G401 (cell line): ENCODE results near the gene C3orf20. TPM values are rescaled to one million over a fixed set of nuclear protein-coding genes. Genes with fewer than 3 reads are reported as not detected.
A peak's percentile ranks its signal among the peaks of the same experiment; 100 is the strongest.

Experiments used
- DNase-seq: peaks from one replicate; pipeline ENCODE4 v3.0.0-alpha.2; 2015; ENCODE audit warnings: low spot score
- in situ Hi-C: cut with HindIII; loops from 2 replicates; pipeline ENCODE4 v1.10.0; 2016; ENCODE audit warnings: low sequenced_read_pairs, mixed read lengths
- total RNA-seq: library from RNA; depleted of rRNA; stranded (reverse); fragments of >200 nt; shearing (Covaris generic); gene quantifications from 2 replicates; pipeline ENCODE4 v1.2.3, GENCODE V29; 2014

Gene C3orf20
- total RNA-seq, 1 experiment from 2014 or later: not detected

DNA sequence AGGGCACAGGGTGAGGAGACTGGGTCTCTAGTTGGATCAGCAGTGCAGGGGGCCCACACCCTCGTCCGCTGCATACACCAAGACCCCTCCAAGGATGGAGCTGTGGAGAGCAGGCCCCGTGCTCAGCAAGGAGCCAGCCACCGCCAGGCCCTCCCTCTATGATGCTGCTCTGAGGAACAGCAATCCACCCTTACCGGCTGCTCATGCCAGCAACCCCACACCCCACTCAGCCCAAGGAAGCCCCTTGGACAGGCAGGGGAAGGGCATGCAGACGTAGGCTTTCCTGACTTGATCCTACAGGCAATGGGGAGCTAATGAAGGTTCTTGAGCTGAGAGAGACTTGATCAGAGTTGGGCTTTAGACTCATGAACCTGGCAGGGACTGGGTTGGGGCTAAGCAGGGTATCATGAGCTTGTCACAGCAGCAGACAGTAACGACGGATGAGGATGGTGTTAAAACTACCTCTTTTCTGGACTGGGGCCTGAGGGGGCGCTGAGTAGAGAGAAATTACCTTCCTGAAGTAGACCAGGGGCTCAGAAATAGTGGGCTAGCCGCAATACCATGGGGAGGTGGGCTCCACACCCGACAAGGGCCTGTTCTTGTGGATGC lies 93.3 kb downstream of the C3orf20 start:
- no peak for DNase-seq
- in situ Hi-C loops: no loop called here

DNA sequence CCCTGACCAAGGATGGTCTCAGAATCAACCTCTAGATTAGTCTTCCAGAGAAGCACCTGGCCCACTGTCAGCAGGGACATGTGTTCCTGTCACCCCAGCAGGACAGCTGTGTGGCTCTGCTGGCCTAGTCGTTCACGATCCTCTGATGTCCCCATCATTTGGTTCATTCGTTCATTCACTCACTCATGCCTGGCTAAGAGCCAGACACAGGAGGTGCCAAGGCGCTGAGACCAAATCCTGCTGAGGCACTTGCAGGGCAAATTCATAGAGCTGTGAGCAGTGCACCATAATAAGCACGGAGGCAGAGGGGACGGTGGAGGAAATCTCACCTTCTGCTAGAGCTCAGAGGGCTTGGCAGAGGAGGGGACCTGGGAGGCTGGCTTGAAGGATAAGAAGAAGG lies 93.9 kb downstream of the C3orf20 start:
- in situ Hi-C loops: no loop called here
- no peak for DNase-seq

DNA sequence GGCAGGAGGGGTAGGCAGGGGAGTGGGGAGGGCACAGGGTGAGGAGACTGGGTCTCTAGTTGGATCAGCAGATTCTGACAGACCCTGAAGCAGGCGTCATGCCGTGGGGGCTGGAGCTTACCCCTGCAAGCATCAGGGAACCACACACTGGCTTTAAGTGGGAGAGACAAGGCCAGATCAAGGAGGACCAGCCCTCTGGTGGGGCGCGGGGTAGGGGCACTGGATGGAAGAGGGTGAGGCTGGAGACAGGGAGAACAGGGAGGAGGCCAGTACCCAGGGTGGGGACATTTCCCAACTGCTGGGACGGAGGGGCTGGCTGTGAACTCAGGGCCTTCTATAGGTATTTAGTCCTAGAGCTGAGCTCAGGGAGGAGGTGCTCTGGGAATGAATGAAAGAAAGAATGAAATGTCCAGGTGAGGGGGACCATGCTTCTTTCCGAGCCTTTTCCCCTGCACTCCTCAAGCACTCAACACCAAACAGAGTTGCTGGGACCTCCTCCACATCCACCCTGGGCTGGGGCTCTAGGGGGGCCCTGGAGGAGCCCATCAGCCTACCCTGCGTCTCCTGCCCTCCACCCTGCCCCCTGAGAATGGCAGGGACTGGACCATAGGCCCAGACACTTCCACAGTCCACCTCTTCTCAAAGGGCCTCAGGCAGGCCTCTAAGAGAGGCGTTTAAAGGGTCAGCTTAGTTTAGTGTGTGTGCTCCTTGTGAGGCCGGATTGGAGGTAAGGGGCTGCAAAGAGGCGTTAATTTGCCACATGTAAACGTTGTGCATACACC lies 94.8 kb downstream of the C3orf20 start:
- no peak for DNase-seq

DNA sequence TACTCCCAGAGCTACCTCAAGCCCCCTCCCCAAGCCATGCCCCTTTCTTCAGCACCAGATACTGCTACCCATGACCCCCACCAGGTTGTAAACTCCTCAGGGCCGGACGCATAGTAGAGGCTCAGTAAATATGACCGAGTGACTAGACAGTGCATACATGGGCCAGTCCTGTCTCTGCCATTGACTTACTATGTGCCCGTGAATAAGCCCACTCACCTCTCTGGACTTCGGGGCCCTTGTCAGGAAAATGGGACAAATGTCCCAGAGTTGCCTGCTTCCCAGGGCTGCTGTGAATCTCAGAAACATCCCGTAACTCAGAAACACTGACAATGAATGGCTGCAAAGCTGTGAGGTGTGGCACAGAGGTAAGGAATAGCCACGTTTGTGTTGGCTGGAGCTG lies 95.7 kb downstream of the C3orf20 start:
- no peak for DNase-seq

More for the DNA sequence above, 94.8 kb downstream of the C3orf20 start:
- in situ Hi-C loops: no loop called here

DNA sequence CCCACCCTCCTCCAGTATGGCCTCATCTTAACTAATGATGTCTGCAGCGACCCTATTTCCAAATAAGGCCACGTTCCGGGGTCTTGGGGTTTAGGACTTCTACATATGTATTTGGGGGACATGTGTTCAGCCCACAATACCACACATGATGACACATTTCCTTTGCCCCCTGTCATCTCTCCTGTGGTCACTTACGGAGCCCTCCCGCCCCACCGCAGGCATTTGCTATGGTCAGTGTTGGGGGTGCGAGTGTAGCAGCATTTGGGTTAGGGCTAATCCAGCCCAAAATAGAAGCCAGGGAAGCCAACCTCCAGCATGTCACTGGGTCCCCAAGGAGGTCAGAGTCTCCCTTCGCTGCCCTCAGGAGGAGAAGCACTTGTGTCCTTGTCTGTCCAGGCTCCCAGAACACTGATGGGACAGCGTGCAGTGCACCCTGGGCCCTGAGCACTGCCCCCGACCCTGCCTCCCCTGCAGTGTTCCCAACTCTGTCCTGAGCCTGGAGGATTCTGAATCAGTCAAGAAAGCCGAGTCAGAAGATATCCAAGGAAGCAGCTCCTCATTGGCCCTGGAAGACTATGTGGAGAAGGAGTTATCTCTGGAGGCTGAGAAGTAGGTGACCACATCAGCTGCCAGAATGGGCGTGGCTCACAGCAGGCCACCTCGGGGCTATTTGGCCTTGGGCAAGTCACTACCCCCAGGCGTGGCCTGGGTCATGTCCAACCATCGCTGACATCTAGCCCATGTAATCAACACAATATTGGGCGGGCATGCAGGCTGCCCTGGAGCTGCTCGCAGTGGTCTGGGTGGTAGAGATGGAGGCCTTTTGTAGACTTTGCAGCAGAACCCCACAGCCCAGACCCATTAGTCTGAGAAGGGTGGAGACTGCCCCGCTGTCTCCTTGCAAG lies 96.9 kb downstream of the C3orf20 start:
- in situ Hi-C loops: no loop called here
- DNase-seq: no peak

More for the DNA sequence above, 95.7 kb downstream of the C3orf20 start:
- in situ Hi-C loops: no loop called here

DNA sequence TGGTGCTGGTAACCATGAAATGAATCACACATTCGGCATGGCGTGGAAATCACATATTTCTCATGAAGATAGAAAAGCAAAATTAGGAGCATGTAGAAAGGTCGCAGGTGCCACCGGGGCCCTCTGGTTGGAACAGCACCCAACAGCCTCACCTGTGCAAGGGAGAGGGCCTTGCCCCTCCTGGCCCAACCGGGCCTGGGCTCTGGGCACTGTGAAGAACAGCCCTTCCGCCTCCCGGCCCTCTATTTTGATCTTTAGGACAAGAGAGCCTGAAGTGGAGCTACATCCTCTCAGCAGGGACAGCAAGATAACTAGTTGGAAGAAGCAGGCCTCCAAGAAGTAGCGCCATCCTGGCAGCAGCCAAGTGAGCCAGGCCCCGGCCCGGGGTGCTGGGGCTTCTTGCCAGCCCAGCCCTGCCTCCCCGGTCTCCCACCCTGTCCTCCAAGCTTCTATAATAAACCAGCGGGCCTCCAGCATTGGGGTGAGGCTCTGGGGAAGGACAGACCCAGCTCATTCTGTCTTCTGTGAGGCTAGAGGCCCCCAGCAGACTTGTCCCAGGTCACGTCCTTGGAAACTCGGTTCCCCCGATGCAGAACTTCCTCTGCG lies 97.7 kb downstream of the C3orf20 start:
- no peak for DNase-seq
- in situ Hi-C loops: no loop called here

DNA sequence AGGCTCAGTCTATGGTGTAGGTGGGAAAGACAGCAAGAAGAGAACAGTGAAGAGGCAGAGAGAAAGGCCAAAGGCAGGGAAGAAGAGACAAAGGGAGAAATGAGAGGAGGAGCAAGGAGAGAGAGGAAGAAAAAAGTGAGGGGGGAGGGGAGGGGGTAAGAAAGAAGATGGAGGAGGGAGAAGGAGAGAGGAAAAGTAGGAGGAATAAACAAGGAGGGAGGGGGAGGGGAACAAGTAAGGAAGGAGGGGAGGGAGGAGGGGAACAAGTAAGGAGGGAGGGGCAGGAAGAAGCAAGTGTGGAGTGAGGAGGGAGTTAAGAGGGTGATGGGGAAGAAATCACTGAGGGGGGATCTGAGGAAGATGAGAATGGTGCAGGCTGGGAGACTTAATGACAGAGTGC lies 98.3 kb downstream of the C3orf20 start:
- in situ Hi-C loops: no loop called here
- no peak for DNase-seq

DNA sequence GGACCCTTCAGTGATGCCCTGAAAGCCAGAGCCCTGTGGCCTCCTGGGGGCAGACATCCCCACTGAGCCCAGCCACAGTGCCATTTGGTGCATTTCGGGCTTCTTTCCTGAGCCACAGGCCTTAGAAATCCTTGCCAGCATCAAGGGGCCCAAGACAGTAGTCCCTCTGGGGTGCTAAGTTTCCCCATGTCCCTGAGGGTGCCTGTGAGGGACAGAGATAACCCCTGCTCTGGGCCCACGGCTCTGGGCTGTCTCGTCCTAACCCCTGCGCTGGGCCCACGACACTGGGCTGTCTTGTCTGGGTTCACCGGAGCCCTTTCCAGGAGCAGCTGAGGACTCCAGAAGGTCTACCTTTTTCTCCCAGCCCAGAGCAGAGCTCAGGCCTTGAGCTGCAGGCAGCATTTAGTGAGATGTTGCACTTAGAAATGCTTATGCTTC lies 98.8 kb downstream of the C3orf20 start:
- in situ Hi-C loops: no loop called here

DNA sequence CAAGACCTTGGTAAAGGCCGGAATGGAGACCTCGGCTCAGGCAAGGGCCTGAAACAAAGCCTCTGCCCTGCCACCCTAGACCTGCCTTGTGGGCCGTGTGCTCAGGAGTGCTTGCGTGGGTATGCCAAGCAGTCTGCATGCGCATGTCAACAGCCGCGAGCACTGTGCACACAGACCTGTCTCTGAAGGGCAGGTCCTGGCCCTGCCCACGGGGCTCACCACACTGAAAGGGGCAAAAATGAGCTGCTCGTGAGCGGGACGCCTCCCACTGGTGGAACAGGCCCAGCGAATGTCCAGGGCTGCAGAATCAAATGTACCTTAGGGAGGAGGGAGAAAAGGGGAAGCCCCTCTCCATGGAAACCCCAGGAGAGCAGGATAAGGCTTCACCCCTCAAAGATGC lies 99.5 kb downstream of the C3orf20 start:
- in situ Hi-C loops: no loop called here
- DNase-seq: no peak

More for the DNA sequence above, 98.8 kb downstream of the C3orf20 start:
- DNase-seq: no peak

DNA sequence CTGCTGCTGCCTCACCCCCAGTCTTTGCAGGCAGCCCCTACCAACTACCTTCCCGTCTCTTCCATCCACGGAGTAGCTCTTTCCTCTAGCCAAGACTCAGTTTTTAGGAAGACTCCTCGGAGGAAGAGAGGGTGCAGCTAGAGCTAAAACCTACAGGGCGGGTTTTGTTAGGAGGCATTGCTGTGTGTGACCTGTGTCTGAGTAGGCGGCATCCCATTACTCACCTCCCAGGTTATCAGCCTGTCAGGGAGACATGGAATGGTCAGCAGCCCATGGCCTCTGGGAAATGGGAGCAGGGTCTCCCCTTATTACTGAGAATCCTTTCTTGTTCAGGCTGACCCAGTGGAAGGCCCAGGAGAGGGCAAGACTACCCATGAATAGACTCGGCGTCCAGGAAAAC lies 100.1 kb downstream of the C3orf20 start:
- DNase-seq: no peak
- in situ Hi-C loops: no loop called here

DNA sequence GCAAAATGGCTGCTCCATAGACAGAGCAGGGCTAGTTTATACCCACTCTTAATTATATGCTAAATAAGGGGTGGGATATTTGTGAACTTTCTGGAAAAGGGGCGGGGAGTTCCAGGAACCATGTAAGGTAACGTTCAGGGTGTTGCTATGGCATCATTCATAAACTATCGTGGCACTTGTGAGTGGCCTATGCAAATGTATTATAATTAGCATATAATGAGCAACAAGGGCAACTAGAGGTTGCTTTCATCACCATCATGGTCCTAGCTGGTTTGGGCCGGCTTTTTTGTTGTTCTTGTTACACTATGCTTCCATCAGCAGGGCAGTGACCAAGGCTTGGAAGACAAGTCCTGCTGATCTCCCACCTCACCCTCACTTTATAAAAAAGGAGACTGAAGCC lies 100.6 kb downstream of the C3orf20 start:
- no peak for DNase-seq

DNA sequence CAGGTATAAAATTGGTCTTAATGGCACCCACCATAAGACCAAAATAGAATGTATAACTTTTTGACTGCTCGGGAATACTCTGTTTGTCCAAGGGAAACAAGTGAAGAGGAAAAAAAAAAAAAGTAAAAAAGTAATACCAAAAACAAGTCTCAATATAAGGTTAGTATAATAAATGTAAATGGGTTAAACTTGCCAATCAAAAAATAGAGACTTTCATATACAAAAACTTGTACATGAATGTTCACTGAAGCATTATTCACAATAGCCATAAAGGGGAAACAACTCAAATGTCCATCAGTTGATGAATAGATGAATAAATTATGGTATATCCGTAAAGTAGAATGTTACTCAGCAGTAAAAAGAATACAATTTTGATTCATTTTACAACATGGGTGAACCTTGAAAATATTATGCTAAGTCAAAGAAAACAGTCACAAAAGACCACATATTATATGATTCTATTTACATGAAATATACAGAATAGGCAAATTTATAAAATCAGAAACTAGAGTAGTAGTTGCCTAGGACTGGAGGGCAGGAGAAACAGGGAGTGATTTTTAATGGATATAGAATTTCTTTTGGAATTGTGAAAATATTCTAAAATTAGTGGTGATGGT lies 104.2 kb downstream of the C3orf20 start:
- no peak for DNase-seq
- in situ Hi-C loops: no loop called here

More for the DNA sequence above, 100.6 kb downstream of the C3orf20 start:
- in situ Hi-C loops: no loop called here

DNA sequence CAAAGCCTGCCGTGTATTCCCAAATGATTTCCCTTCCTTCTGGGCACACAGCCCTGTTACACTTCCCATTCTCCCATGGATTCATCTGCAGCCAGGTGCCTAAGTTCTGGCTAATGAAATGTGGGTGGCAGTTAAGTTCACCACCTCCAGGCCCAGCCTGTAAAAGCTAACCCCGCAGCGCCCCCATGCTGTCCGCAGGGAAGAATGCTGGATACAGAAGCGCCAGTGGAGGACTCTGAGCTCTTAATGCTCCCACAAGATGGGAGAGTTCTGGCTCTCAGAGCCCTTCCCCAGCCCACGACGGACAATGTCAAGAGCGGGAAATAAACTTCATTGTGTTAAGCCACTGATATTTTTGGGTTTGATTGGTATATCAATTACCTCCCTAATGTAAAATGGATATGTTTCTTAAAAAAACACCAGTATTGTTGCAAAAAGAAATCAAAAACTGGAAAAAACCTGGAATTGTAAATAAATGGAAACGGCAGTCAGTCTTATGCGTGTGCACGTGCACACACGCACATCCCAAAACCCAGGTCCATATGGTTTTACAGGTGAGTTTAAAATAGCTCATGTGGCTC lies 106.1 kb downstream of the C3orf20 start:
- in situ Hi-C loops: no loop called here

DNA sequence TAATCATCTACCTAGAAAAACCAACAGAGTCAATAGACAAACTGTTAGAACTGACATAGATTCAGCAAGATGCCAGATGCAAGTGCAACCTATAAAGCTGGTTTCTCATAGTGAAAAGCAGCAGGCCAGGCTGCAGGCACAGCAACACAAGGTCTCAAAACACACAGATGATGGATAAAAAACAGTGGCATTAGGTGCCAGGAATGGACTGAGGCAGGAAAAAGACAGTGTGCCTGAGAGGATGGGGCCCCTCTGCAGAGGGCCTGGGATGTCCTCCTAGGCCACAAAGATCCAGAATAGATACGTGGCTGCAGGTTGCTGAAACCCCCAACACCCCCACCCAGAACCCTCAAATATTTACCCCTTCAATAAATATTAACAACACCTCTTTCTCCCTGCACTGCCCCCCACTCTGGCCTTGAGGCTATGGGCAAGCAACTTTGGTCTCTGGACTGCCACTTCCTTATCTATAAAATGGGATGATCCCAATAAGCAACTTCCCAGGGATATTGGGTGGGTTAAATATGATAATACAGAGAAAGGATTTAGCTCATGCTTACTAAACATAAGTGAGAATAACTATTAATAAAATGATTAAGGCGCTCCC lies 108.6 kb downstream of the C3orf20 start:
- DNase-seq: no peak
- in situ Hi-C loops: no loop called here

More for the DNA sequence above, 106.1 kb downstream of the C3orf20 start:
- peak; percentile 19 for DNase-seq

DNA sequence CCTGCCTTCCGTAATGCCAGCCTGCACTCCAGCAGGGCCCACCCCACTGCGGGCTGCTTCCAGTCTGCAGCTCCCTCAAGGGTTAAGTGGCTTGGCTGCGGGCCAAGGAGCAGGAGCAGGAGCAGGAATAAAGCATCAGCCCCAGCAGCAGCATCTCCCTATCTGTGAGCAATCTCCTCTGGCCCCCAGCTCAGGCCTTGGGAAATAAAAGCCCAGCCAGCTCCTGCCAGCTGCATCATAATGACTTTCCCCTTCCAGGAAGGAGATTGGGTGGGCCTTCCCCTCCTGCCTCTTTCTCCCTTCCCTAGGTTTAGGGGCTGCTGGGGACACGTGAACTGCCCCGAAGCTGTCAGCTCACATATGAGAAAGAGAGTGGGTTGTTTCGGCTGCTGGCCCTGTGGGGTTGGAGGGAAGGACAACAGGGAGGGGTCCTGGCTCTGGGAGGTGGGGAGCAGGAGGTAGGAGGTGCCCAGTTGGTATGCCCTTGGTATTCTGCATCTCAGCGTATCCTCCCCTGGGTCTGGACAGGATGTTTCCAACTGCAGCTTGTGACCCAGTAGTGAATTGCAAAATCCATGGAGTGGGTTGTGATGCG lies 109.2 kb downstream of the C3orf20 start:
- in situ Hi-C loops: no loop called here
- DNase-seq: no peak

DNA sequence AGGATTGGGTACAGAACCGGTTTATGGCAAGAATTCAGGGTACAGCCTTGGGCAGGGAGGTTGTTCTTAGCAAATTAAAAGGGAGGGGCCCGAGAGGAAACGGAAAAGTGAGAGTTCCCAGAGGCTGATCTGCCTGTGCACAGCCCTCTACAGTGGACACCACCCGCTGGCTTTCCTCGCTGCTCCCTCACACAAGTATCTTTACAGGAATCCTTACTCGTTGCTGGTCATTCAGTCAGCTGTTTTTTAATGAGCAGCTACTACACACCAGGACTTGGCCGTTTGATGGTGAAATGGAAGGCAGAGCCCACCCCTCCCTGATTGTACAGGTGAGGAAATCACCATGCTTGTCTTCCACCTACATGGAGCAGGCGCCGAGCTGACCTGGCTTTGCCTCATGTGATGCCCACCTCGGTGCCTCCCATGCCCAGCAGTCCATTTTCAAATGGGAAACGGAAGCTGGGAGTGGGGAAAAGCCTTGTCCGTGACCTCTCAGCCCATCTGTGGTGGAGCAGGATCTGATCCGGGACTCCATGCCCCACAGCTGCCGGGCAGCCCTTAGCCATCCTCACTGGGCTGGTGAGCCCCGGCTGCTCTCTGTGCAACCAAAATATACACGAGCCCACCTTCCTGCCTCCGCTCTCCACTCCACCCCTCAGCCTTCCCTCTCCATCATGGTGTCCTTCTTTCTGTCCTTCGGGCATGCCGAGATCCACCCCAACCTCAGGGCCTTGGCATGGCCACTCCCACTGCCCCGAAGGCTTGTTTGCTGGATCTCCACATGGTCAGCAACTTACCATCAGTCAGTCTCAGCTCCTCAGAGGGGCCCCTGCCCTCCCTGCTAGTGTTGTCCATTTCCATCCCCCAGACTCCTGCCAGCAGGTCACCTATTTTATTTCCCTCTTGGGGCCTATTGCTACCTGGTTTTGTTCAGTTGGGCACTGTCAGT lies 110.5 kb downstream of the C3orf20 start:
- in situ Hi-C loops: no loop called here
- DNase-seq: no peak

DNA sequence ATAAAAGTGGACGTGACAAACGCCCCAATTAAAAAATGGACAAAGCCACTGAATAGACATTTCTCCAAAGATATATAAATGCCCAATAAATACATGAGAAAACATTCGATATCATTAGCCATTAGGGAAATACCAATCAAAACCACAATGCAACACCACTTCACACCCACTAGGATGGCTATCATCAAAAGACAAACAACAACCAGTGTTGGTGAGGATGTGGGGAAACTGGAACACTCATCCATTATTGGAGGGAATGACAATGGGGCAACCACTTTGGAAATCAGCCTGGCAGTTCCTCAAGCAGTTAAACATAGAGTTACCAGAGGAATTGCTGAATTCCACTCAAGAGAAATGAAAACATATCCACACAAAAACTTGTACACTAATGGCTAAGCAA lies 111.4 kb downstream of the C3orf20 start:
- DNase-seq: no peak
- in situ Hi-C loops: no loop called here
